Frontal cortex (tissue), 4 donors: Measurements from ENCODE around the gene NPEPL1. TPM values are rescaled to one million over a fixed set of nuclear protein-coding genes. Genes with fewer than 3 reads are reported as not detected.
"Not testable (repeated sequence)": the region's sequence is repeated elsewhere in the genome, so short reads cannot be mapped to it uniquely, and the experiment has no call there.

Experiments used
- DNase-seq, 2 donors: peaks; one replicate each; pipeline ENCODE4 v3.0.0; 2012; ENCODE audit warnings: low spot score in 2 of 2
- FAIRE-seq: peaks from 2 replicates; lab custom pipeline; 2012; peaks lifted over from hg19 to GRCh38; lab: Jason Lieb, UNC
- total RNA-seq: library from RNA; depleted of rRNA; stranded (reverse); fragments of >200 nt; gene quantifications from one replicate; pipeline ENCODE4 v1.2.3, GENCODE V29; 2014
- donor health status: control.
- donor health status: control.
- donor health status: control.

NPEPL1 gene
- total RNA-seq, 1 donor from 2014 or later: 10.2 TPM

GRCh38 chr20:58722877-58723627, 30.5 kb downstream of the NPEPL1 start:
- DNase-seq (no peak), FAIRE-seq (no peak)

DNA sequence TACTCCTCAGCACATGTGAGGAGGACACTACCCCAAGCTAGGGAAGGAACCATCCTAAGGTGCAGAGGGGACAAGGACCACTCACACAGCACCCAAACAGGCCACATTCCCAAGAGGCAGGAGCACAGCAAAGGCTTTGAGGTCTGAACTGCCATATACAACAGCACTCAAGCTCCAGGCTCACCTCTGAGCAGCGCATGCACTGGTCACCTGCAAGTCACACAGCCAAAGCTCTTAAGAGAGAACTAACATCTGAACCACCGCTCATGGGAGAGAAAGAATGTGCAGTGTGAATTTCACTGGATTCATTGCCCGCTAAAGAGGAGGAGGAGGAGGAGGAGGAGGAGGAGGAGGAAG, 31.0 kb downstream of the NPEPL1 start:
- DNase-seq: no peak
- FAIRE-seq: no peak

DNA sequence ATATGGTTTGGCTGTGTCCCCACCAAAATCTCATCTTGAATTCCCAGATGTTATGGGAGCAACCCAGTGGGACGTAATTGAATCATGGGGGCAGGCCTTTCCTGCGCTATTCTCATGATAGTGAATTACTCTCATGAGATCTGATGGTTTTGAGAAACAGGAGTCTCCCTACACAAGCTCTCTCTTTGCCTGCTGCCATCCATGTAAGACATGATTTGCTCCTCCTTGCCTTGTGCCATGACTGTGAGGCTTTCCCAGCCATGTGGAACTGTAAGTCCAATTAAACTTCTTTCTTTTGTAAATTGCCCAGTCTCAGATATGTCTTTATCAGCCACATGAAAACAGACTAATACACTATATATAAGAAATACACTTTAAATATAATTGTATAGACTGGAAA, 33.6 kb downstream of the NPEPL1 start:
- not testable (repeated sequence) for DNase-seq, FAIRE-seq

DNA sequence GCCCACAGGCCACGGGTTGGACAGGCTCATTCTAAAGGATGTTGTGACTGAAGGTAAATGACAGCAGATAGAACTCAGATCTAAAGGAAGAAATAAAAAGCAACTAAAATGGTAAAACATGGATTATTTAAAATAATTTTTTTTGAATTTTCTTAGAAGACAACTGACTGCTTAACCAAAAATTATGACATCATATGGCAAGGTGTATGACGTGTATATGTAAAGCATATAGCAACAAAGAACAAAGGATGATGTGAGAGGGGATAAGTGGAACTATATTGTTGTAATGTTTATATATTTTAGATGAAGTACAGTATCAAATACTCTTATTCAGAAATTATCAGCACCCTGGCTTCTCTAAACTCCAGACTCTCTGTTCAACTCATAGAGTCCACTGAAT, 38.6 kb downstream of the NPEPL1 start:
- DNase-seq (no peak), FAIRE-seq (no peak)

DNA sequence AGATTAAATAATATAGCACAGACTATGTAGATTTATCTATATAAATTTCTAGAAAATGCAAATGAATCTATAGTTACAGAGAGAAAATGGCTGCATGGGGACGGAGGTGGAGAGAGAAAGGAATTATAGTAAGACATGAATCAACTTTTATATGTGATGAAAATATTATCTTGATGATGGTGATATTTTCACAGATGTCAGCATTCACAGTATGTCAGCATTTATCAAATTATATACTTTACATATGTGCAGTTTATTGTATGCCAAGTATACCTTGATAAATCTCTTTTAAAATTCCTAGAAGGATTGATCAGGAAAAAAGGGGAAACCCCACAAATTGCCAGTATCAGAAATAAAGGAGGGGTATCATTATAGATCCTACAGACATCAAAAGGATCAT, 44.6 kb downstream of the NPEPL1 start:
- DNase-seq (no peak), FAIRE-seq (no peak)

DNA sequence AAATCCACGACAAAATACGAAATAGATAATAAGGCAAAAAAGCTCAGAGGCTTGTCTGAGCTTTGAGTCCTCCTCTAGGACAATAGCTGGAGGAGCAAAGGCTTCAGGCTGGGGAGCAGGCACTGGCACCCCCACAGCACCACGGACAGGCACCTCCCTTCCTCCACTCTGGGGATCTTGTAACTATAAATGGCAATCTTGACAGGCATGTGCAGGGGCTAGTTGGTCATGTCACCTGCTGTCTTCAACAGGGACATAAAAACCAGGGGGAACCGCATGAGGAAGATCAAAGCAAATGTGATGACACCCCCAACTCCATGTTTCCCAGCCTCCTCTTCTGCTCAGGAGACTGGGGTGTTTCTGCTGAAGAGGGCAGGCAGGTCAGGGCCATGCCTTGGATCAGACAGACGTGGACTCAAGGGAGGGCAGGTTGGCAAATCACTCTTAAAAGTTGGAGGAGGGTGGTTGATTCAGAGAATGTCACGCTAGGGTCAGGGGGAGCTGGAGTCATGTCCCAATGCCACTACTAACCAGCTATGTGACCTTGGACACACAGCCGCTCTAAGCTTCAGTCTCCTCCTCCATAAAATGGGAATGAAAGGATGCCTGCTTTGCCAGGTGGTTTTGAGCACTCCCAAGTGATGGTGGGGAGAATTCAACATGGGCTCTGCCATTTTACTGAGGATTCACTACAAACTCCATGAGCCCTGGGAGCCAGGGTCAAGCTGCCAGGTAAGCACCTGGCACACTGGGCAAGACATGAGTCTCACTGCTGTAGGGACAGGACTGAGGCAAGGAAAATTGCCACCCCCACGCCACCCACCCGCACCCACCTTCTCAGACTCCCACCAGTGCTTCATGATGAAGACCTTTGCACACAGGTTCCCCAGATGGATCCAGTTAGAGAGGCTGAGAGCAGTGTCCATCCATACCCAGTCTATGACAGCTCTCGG, 48.0 kb downstream of the NPEPL1 start:
- FAIRE-seq: no peak
- DNase-seq: no peak

DNA sequence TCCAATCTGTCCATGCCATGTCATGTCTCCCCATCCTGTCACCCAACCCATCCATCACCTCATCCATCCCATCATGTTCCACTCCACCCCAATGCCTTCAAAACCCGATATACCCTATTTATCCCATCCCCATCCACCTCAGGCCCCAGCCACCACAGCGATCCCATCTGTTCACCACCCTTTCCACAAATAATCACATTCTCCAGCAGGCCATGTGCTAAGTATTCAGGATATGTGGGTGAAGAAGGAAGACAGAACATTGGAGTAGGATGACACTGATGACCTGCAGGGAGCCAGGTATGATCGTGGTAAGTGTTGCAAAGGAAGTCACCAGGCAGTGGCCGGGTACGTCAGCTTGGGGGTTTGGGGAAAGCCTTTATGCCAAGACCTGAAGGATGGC, 48.8 kb downstream of the NPEPL1 start:
- DNase-seq (no peak), FAIRE-seq (no peak)

DNA sequence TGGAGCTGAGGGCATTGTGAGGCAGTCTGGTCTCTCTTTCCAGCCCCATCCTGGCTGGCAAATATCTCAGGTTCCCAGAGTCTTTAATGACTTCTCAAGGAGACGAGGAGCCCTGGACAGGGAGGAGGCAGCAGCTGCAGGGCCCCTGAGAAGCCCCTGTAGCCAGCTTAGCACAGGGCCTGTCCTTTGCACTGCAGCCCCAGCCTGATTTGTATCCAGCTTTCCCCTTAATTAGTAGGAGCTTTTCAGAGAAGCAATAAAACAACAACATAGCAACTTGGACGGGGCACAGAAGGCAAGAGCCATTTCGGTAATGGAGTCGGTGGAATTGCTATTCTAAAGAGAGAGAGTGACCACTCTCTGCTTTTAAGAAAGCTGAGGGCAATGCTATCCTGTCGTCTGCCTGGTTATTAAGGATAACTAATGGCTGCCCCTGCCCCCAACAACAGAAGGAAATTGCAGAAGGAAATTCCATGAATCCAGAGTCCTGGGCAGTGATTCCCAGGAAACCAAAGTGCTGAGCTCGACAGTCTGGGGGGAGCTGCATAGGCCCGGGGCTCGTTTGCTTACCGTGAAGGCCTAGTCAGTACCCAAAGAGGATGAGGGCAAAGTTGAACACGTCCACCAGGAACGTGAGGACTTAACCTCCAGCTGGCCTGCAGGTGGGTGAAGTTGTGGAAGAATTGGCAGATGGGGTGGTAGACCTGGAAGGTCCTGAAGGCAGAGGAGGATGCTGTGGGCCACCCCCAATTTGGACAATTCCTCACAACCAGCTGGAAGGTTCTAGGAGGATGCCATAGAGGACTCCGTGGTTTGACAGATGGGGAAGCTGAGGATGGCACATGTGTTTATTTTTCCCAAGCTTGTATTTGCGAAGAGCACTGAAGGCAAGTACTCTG, 50.3 kb downstream of the NPEPL1 start:
- FAIRE-seq (no peak), DNase-seq (no peak)

DNA sequence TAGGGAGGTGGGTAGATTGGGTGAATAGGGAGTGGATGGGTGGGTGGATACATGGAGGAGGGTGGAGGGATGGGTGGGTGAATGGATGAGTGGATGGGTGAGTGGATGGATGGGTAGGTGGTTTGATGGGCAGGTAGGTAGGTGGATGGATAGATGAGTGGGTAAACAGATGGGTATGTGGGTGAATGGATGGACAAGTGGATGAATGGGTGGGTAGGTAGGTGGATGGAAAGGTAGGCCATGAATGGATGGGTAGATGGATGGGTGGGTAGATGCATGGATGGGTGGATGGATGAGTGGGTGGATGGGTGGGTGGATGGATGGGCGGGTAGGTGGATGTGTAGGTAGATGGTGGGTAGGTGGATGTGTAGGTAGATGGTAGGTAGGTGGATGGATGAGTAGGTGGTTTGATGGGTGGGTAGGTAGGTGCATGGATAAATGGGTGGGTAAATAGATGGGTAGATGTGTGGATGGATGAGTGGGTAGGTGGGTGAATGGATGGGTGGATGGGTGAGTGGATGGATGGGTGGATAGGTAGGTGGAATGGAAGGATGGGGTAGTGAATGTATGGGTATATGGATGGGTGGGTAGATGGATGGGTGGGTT, 51.4 kb downstream of the NPEPL1 start:
- DNase-seq (no peak), FAIRE-seq (no peak)

DNA sequence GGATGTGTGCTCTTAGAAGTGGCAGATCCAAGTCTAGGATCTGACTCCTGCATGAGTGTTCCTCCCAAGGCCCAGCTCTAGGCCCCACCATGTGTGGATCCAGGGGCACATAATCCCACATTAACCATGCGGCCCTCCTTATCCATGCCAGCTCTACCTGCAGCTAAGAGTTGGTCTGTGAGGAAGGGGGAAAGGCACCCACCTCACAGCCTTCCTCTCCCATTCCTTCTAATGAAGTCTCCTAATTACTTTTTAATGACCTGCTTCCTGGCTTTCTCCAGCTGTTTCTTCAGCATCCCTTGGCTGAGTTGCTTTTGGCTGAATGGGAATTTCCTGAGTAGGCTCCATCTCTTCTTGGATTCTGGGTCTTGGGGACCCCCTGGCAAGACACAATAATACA, 52.2 kb downstream of the NPEPL1 start:
- no peak for DNase-seq
- no peak for FAIRE-seq

GRCh38 chr20:58745391-58745790, 52.8 kb downstream of the NPEPL1 start:
- DNase-seq (no peak), FAIRE-seq (no peak)

GRCh38 chr20:58746620-58747019, 54.0 kb downstream of the NPEPL1 start:
- DNase-seq (no peak), FAIRE-seq (no peak)

GRCh38 chr20:58747211-58747610, 54.6 kb downstream of the NPEPL1 start:
- DNase-seq: no peak
- no peak for FAIRE-seq

DNA sequence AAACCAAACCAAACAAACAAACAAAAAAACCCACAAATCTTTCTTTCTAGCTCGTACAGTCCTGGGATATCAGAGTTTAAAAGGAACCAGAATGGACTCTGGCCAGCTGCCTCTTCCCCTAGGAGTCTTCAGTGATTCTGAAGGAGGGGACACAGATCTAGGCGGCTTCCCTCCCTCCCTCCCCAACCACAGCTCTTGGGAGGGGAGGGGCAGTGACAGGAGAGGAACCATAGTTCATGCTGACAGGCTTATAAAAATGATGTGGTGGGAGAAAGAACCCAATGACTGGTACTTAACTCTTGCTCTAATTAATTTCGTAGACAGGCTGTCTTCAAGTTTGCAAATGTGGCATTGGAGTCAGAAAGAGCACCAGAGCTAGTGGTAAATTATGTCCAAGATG, 56.0 kb downstream of the NPEPL1 start:
- FAIRE-seq (no peak), DNase-seq (no peak)

DNA sequence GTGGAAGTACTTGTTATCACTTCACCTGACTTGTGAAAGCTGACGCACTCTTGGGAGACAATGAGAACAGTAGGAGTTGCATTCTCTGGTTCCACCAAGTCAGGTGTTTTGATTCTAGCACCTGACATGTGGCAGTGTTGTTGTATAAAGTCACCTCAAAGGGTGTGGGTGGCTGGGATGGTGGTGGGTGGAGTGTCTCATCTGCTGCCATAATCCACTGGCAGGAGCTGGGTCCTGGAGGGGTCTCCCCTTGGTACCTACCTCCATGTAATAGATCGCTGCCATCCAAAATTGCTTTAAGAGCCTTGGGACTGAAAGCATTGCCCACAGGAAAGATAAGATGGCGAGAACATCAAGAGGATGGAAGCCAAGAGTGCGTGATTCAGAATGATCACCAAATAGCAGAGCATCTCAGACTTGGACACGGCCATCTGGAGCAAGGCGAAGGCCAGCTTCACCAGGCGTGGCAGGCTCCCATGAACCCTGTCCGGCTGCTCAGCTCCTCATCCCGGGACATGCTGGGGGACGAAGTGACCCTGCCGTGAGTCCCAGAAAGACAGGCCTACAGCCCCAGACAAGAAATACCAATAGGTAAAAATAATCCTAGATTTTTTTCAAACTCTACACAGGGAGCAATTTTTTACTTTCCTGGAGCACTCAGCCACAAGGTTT, 56.6 kb downstream of the NPEPL1 start:
- FAIRE-seq: no peak
- DNase-seq: no peak

DNA sequence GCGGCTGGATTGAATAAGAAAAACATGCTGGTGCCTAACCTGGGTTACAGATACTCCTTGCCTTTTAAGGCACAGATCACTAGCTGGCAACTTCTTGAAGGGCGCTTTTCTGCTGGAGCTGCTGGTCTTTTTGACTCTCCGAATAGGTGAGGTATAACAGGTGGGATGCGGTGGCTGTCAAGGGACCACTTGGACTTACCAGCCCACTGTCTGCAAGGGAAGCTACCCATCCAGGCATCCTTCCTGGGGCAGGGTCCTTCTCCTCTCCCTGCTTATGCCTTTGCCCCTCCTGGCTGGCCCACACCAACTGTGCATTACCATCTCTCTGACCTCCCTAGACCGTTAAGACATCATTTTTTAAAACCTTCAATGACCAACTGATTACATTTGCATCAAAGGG, 57.4 kb downstream of the NPEPL1 start:
- no peak for FAIRE-seq
- no peak for DNase-seq

DNA sequence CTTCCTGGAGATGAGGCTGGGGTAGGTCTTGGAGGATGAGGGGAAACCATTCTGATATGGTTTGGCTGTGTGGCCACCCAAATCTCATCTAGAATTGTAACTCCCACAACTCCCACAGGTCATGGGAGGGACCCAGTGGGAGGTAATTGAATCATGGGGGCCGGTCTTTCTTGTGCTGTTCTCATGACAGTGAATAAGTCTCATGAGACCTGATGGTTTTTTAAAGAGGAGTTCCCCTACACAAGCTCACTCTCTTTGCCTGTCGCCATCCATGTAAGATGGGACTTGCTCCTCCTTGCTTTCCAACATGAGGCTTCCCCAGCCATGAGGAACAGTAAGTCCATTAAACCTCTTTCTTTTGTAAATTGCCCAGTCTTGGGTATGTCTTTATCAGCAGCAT, 58.1 kb downstream of the NPEPL1 start:
- not testable (repeated sequence) for DNase-seq, FAIRE-seq

GRCh38 chr20:58751979-58752378, 59.4 kb downstream of the NPEPL1 start:
- no peak for FAIRE-seq
- no peak for DNase-seq

DNA sequence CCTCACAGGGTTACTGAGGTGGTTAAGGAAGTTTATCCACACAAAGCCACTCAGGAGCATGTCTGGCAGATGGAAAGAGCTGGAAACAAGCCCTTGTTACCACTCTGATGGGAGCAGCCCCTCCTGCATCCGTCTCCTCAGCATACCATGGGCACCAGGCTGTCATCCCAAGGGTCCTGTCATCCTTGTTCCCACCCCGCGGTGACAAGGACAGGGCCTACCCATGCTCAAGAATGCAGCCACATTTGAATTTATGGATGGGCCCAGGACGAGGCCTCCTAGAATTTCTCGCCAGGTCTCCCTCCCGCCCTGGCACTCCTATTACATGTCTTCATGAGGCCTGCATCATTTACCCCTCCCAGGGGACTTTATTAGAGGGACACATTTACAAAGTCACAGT, 60.0 kb downstream of the NPEPL1 start:
- DNase-seq (no peak), FAIRE-seq (no peak)
